ENCODE results near the gene EXPH5. TPM values are rescaled to one million over a fixed set of nuclear protein-coding genes. Genes with fewer than 3 reads are reported as not detected.

Gene EXPH5
- total RNA-seq, 2 donors from 2014 or later = 32.2 to 41.8 TPM

DNA sequence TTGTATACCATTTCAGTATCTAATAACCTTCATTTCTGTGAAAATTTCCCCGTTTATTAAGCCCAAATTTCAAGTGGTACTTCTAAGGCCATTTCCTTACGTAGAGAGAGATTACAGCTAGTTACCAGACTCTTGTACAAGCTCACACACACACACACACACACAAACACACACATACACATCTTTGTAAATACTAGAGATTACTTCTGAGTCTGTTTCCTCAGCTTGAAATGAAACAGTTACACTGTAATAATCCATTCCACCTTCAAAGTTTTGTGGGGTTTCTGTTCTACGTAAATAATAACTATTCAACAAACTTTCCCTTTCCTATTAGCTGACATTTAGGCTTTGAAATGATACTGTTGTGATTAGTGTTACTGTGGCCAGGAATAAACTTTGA, 101.6 kb downstream of the EXPH5 start:
- no peaks in the 10 kb centered on the region for H3K27me3 ChIP-seq
- H3K4me1 ChIP-seq = no peaks in the 10 kb centered on the region
- peaks cover 4% of the 10 kb centered on the region for H3K36me3 ChIP-seq
- no peak overlapping the region for H3K27ac ChIP-seq
- DNase-seq = no peak
- H3K4me3 ChIP-seq = no peak overlapping the region
- intact Hi-C loops (cut with DNase I) = no loop called here
- no peak overlapping the region for H3K9ac ChIP-seq (ENCODE audit: low read depth in 2 of 2, low read length in 2 of 2)
- H3K9me3 ChIP-seq = no peaks in the 10 kb centered on the region
- TF ChIP-seq, protein P1, sequence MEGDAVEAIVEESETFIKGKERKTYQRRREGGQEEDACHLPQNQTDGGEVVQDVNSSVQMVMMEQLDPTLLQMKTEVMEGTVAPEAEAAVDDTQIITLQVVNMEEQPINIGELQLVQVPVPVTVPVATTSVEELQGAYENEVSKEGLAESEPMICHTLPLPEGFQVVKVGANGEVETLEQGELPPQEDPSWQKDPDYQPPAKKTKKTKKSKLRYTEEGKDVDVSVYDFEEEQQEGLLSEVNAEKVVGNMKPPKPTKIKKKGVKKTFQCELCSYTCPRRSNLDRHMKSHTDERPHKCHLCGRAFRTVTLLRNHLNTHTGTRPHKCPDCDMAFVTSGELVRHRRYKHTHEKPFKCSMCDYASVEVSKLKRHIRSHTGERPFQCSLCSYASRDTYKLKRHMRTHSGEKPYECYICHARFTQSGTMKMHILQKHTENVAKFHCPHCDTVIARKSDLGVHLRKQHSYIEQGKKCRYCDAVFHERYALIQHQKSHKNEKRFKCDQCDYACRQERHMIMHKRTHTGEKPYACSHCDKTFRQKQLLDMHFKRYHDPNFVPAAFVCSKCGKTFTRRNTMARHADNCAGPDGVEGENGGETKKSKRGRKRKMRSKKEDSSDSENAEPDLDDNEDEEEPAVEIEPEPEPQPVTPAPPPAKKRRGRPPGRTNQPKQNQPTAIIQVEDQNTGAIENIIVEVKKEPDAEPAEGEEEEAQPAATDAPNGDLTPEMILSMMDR (IDR thresholded peaks at IDR 0.05) = no peak

- no peaks in the 10 kb centered on the region for H3K4me1 ChIP-seq
- no peak for DNase-seq
- H3K27ac ChIP-seq = no peak overlapping the region
- peaks cover 4% of the 10 kb centered on the region for H3K36me3 ChIP-seq
- no peak overlapping the region for H3K4me3 ChIP-seq
- TF ChIP-seq, protein P1 (IDR thresholded peaks at IDR 0.05) = no peak
- H3K9me3 ChIP-seq = no peaks in the 10 kb centered on the region
- no peak overlapping the region for H3K9ac ChIP-seq (ENCODE audit: low read depth in 2 of 2, low read length in 2 of 2)
- H3K27me3 ChIP-seq = no peaks in the 10 kb centered on the region
- intact Hi-C loops (cut with DNase I) = no loop called here
These were observed 106.7 kb downstream of the EXPH5 start for GRCh38 chr11:108486828-108487227.

DNA sequence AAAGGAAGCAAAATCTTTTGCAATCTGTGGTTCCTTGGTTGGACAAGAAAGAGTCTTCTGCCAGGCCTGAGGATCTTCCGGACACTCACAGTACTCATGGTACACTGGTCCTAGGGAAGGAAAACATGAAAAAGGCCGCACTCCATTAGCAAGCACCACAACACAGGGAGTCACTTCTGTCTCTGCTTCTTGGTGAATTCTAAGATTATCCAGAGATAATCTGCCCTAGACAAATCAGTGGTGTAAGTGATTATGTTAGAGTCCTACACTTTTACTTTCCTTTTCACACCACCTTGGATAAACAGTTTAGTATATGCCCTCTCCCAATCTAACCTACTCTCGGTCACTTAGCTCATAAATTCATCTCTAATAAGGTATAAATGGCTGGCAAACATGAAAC, 107.2 kb downstream of the EXPH5 start:
- no peak overlapping the region for H3K9ac ChIP-seq (ENCODE audit: low read depth in 2 of 2, low read length in 2 of 2)
- H3K4me3 ChIP-seq = no peak overlapping the region
- H3K27me3 ChIP-seq = no peaks in the 10 kb centered on the region
- DNase-seq = no peak
- no peak overlapping the region for H3K27ac ChIP-seq
- peaks cover 4% of the 10 kb centered on the region for H3K36me3 ChIP-seq
- H3K9me3 ChIP-seq = no peaks in the 10 kb centered on the region
- TF ChIP-seq, protein P1 (IDR thresholded peaks at IDR 0.05) = no peak
- intact Hi-C loops (cut with DNase I) = no loop called here
- H3K4me1 ChIP-seq = no peaks in the 10 kb centered on the region

DNA sequence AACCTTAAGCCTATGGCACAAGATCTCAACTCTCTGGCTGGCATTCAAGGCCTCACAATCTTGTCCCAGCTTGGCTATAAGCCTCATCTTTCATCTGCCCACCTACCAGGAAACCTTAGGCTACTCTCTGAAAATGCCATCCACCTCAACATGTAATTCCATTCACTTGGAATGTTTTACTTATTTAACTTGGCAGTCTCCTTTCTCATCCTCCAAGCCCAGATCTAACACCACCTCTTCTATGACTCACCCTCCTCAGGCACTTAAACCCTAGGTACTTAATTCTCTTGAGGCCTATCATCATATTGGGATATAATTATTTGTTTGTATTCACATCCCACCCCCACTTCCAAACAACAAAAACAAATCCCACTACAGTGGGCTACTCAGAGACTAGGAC, 110.4 kb downstream of the EXPH5 start:
- Histone ChIP-seq H3K4me1 (no peaks in the 10 kb centered on the region), H3K4me3 (no peak overlapping the region), H3K9me3 (no peaks in the 10 kb centered on the region), H3K27ac (no peak overlapping the region), H3K9ac (ENCODE audit: low read depth in 2 of 2, low read length in 2 of 2) (no peak overlapping the region), H3K27me3 (no peaks in the 10 kb centered on the region), H3K36me3 (no peaks in the 10 kb centered on the region)
- intact Hi-C loops (cut with DNase I) = no loop called here
- TF ChIP-seq, protein P1 (IDR thresholded peaks at IDR 0.05) = no peak
- DNase-seq = no peak

DNA sequence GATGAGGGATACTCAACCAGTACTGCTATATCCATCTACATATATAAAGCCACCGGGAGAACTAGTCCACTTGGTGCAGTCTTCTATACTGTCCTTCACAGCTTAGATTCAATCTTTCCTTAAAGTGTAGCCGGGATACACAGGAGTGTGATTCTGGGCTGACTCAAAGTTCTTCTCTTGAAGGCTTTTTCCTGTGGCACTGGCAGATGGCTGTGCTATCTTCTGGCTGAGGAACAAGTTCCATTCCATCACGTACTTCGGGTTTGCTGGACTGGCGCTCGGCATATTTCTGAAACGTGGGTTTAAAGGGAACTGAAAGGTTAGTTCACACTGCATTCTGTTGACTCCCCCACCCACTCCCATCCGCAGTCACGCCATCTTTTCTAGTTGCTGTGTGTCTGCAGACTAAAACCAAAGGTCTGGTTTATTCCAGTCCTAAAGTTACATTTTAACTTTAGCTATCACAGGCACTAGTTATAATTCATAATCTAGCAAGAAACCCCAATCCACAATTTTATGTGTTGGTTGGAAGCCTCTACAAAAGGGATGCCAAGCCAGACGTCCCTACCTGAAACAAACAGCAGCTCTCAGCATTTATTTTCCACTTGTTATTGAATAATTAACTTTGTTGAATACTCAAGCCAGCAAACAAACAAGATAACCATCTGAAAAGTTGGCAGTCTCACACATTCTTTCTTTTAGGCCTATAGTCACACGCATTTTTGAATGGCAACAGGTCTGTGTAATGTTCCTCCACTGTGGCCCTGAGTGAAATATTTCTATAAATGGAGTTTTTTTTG, 118.7 kb downstream of the EXPH5 start:
- TF ChIP-seq, protein P1 (IDR thresholded peaks at IDR 0.05) = no peak
- no peaks in the 10 kb centered on the region for H3K36me3 ChIP-seq
- DNase-seq = no peak

More for the DNA sequence above, 118.7 kb downstream of the EXPH5 start:
- no peak overlapping the region for H3K9ac ChIP-seq (ENCODE audit: low read depth in 2 of 2, low read length in 2 of 2)
- H3K27me3 ChIP-seq = no peaks in the 10 kb centered on the region
- H3K27ac ChIP-seq = no peak overlapping the region
- intact Hi-C loops (cut with DNase I) = loop anchor here (10.0 kb wide), 1 partner anchor 170 kb away; no protein-coding TSS in a partner anchor
- H3K9me3 ChIP-seq = no peaks in the 10 kb centered on the region
- H3K4me1 ChIP-seq = no peaks in the 10 kb centered on the region
- H3K4me3 ChIP-seq = no peak overlapping the region

Measured in colonic mucosa (tissue), 4 donors.